ENCODE results near the gene UBE2K. TPM values are rescaled to one million over a fixed set of nuclear protein-coding genes. Genes with fewer than 3 reads are reported as not detected.
"Not testable (repeated sequence)": the region's sequence is repeated elsewhere in the genome, so short reads cannot be mapped to it uniquely, and the experiment has no call there.

The UBE2K gene
- total and polyA plus RNA-seq, 2 donors from 2014 or later = 56.7 to 59.6 TPM

GRCh38 chr4:39714166-39714565, 16.2 kb downstream of the UBE2K start:
- no peaks in the 10 kb centered on the region for H3K36me3 ChIP-seq (ENCODE audit: control insufficient read depth in 2 of 3, insufficient read depth in 3 of 3, low read length in 3 of 3)
- no peak for TF ChIP-seq CTCF (IDR thresholded peaks at IDR 0.05; ENCODE audit: borderline replicate concordance, extremely low read depth, insufficient read depth)
- peaks cover 0 to 4% (median 1%) of the 10 kb centered on the region in 3 donors for H3K4me1 ChIP-seq (ENCODE audit: control insufficient read depth in 2 of 3, insufficient read depth in 2 of 3, low read depth in 1 of 3, low read length in 3 of 3)
- H3K4me3 ChIP-seq (ENCODE audit: low read length in 3 of 3) = no peak overlapping the region
- no peak overlapping the region for H3K27ac ChIP-seq (ENCODE audit: low read depth in 2 of 2, low read length in 2 of 2)
- DNase-seq (no peak), FAIRE-seq (no peak)
- H3K27me3 ChIP-seq (ENCODE audit: control insufficient read depth, insufficient read depth, low read length) = no peaks in the 10 kb centered on the region
- intact Hi-C loops (cut with DNase I) = no loop called here
- no peak overlapping the region for H3K9ac ChIP-seq (ENCODE audit: low read length in 3 of 3)
- H3K9me3 ChIP-seq (ENCODE audit: control insufficient read depth in 2 of 3, insufficient read depth in 1 of 3, low read length in 3 of 3) = no peaks in the 10 kb centered on the region

GRCh38 chr4:39715788-39716187, 17.9 kb downstream of the UBE2K start:
- H3K27ac ChIP-seq (ENCODE audit: low read depth in 2 of 2, low read length in 2 of 2) = no peak overlapping the region
- TF ChIP-seq CTCF (IDR thresholded peaks at IDR 0.05; ENCODE audit: borderline replicate concordance, extremely low read depth, insufficient read depth) = no peak
- no peaks in the 10 kb centered on the region for H3K9me3 ChIP-seq (ENCODE audit: control insufficient read depth in 2 of 3, insufficient read depth in 1 of 3, low read length in 3 of 3)
- H3K9ac ChIP-seq (ENCODE audit: low read length in 3 of 3) = no peak overlapping the region
- intact Hi-C loops (cut with DNase I) = no loop called here
- H3K36me3 ChIP-seq (ENCODE audit: control insufficient read depth in 2 of 3, insufficient read depth in 3 of 3, low read length in 3 of 3) = no peaks in the 10 kb centered on the region
- no peak overlapping the region for H3K4me3 ChIP-seq (ENCODE audit: low read length in 3 of 3)
- DNase-seq (no peak), FAIRE-seq (no peak)
- no peaks in the 10 kb centered on the region for H3K27me3 ChIP-seq (ENCODE audit: control insufficient read depth, insufficient read depth, low read length)
- H3K4me1 ChIP-seq (ENCODE audit: control insufficient read depth in 2 of 3, insufficient read depth in 2 of 3, low read depth in 1 of 3, low read length in 3 of 3) = peaks cover 0 to 2% (median 0%) of the 10 kb centered on the region in 3 donors

GRCh38 chr4:39716356-39716755, 18.4 kb downstream of the UBE2K start:
- no peak for FAIRE-seq
- Histone ChIP-seq H3K9ac (ENCODE audit: low read length in 3 of 3) (no peak overlapping the region), H3K36me3 (ENCODE audit: control insufficient read depth in 2 of 3, insufficient read depth in 3 of 3, low read length in 3 of 3) (no peaks in the 10 kb centered on the region), H3K27me3 (ENCODE audit: control insufficient read depth, insufficient read depth, low read length) (no peaks in the 10 kb centered on the region), H3K27ac (ENCODE audit: low read depth in 2 of 2, low read length in 2 of 2) (no peak overlapping the region), H3K4me3 (ENCODE audit: low read length in 3 of 3) (no peak overlapping the region), H3K9me3 (ENCODE audit: control insufficient read depth in 2 of 3, insufficient read depth in 1 of 3, low read length in 3 of 3) (no peaks in the 10 kb centered on the region), H3K4me1 (ENCODE audit: control insufficient read depth in 2 of 3, insufficient read depth in 2 of 3, low read depth in 1 of 3, low read length in 3 of 3) (peaks cover 0 to 2% (median 0%) of the 10 kb centered on the region in 3 donors)
- TF ChIP-seq CTCF (IDR thresholded peaks at IDR 0.05; ENCODE audit: borderline replicate concordance, extremely low read depth, insufficient read depth) = no peak
- DNase-seq = no peak
- intact Hi-C loops (cut with DNase I) = no loop called here

GRCh38 chr4:39717743-39718142, 19.8 kb downstream of the UBE2K start:
- FAIRE-seq; H3K4me3 ChIP-seq (ENCODE audit: low read length in 3 of 3); H3K9me3 ChIP-seq (ENCODE audit: control insufficient read depth in 2 of 3, insufficient read depth in 1 of 3, low read length in 3 of 3); intact Hi-C loops (cut with DNase I); DNase-seq; H3K36me3 ChIP-seq (ENCODE audit: control insufficient read depth in 2 of 3, insufficient read depth in 3 of 3, low read length in 3 of 3); H3K27me3 ChIP-seq (ENCODE audit: control insufficient read depth, insufficient read depth, low read length); H3K4me1 ChIP-seq (ENCODE audit: control insufficient read depth in 2 of 3, insufficient read depth in 2 of 3, low read depth in 1 of 3, low read length in 3 of 3); H3K9ac ChIP-seq (ENCODE audit: low read length in 3 of 3); H3K27ac ChIP-seq (ENCODE audit: low read depth in 2 of 2, low read length in 2 of 2): not testable (repeated sequence)

Data from kidney (tissue), 14 donors.